Neuronal stem cell (in vitro differentiated cells): ENCODE results near the gene CAPRIN2.

ENCODE experiments used
- DNase-seq: peaks from one replicate; pipeline ENCODE4 v3.0.0-alpha.2; 2013; ENCODE audit warnings: low spot score
- H2AFZ ChIP-seq: one replicate; pipeline ENCODE4 v1.6.1; 2013; ENCODE audit warnings: mild to moderate bottlenecking, low read length, inconsistent platforms
- H2AK5ac ChIP-seq: 2 replicates; pipeline ENCODE4 v1.6.1; 2013; ENCODE audit warnings: low read depth, mild to moderate bottlenecking, inconsistent platforms, low read length, moderate library complexity, mixed read lengths
- H2BK120ac ChIP-seq: 2 replicates; pipeline ENCODE4 v1.6.1; 2013; ENCODE audit warnings: low read depth, mild to moderate bottlenecking, inconsistent platforms, low read length, moderate library complexity, mixed read lengths
- H2BK12ac ChIP-seq: one replicate; pipeline ENCODE4 v1.6.1; 2013; ENCODE audit warnings: low read length, inconsistent platforms
- H2BK15ac ChIP-seq: 2 replicates; pipeline ENCODE4 v1.6.1; 2013; ENCODE audit warnings: mild to moderate bottlenecking, low read length, inconsistent platforms, mixed read lengths
- H2BK5ac ChIP-seq: one replicate; pipeline ENCODE4 v1.6.1; 2013; ENCODE audit warnings: inconsistent platforms, mild to moderate bottlenecking, low read length, moderate library complexity
- H3K14ac ChIP-seq: one replicate; pipeline ENCODE4 v1.6.1; 2013; ENCODE audit warnings: low read length, inconsistent platforms
- H3K18ac ChIP-seq: 2 replicates; pipeline ENCODE4 v1.6.1; 2013; ENCODE audit warnings: low read length, inconsistent platforms
- H3K23ac ChIP-seq: 2 replicates; pipeline ENCODE4 v1.6.1; 2013; ENCODE audit warnings: low read depth, mild to moderate bottlenecking, mixed read lengths, low read length, inconsistent platforms; ENCODE audit not compliant: poor library complexity
- H3K27ac ChIP-seq: replicated peaks from 3 replicates; pipeline ENCODE4 v1.5.1; 2013; ENCODE audit warnings: low read length, inconsistent platforms
- H3K27me3 ChIP-seq, 3 experiments: 2 replicates each; pipeline ENCODE4 v1.6.1; 2013; ENCODE audit warnings: low read length in 3 of 3, mild to moderate bottlenecking in 2 of 3, inconsistent platforms in 1 of 3, low read depth in 1 of 3, mixed read lengths in 1 of 3, moderate library complexity in 1 of 3; ENCODE audit not compliant: control insufficient read depth in 3 of 3, insufficient read depth in 3 of 3
- H3K36me3 ChIP-seq, 2 donors: replicated peaks in 1 of 2; 2 replicates each; pipeline ENCODE4 v1.6.1; 2013; ENCODE audit warnings: low read length in 2 of 2; ENCODE audit not compliant: control insufficient read depth in 2 of 2, insufficient read depth in 2 of 2
- H3K4ac ChIP-seq: 2 replicates; pipeline ENCODE4 v1.6.1; 2013; ENCODE audit warnings: inconsistent platforms, mild to moderate bottlenecking, low read length, moderate library complexity
- H3K4me1 ChIP-seq, 2 donors: 1 replicate in 1 of 2; 2 replicates in 1 of 2; pipeline ENCODE4 v1.6.1; 2013; ENCODE audit warnings: low read length in 2 of 2, low read depth in 1 of 2; ENCODE audit not compliant: control insufficient read depth in 2 of 2, insufficient read depth in 1 of 2
- H3K4me2 ChIP-seq: one replicate; pipeline ENCODE4 v1.6.1; 2013; ENCODE audit warnings: mild to moderate bottlenecking, low read length, inconsistent platforms; ENCODE audit not compliant: insufficient read depth, poor library complexity, severe bottlenecking
- H3K4me3 ChIP-seq, 2 donors: 2 replicates each; pipeline ENCODE4 v1.5.1; 2013; ENCODE audit warnings: low read length in 2 of 2, mild to moderate bottlenecking in 2 of 2, inconsistent platforms in 1 of 2, moderate library complexity in 1 of 2
- H3K79me1 ChIP-seq: one replicate; pipeline ENCODE4 v1.6.1; 2013; ENCODE audit warnings: low read depth, mild to moderate bottlenecking, inconsistent platforms, low read length, moderate library complexity
- H3K9ac ChIP-seq: one replicate; pipeline ENCODE4 v1.6.1; 2013; ENCODE audit warnings: mild to moderate bottlenecking, low read depth, low read length, inconsistent platforms; ENCODE audit not compliant: poor library complexity
- H3K9me3 ChIP-seq, 2 donors: replicated peaks in 1 of 2; 2 replicates each; pipeline versions ENCODE3 to v1.6.1; 2013; ENCODE audit warnings: low read length in 2 of 2, mild to moderate bottlenecking in 2 of 2, inconsistent platforms in 1 of 2, low read depth in 1 of 2, mixed read lengths in 1 of 2, moderate library complexity in 1 of 2; ENCODE audit not compliant: control insufficient read depth in 2 of 2, insufficient read depth in 1 of 2
- H4K8ac ChIP-seq: one replicate; pipeline ENCODE4 v1.6.1; 2013; ENCODE audit warnings: low read depth, mild to moderate bottlenecking, inconsistent platforms, low read length, moderate library complexity
- H4K91ac ChIP-seq: one replicate; pipeline ENCODE4 v1.6.1; 2013; ENCODE audit warnings: low read length, low read depth, mild to moderate bottlenecking, inconsistent platforms; ENCODE audit not compliant: poor library complexity
- WGBS, 2 donors: extraction: QIAGEN DNeasy Blood & Tissue Kit; methylation state at CpG; one replicate each; pipeline ENCODE4 v1.1.7; 2013; ENCODE audit warnings: missing lambda C conversion rate in 2 of 2, mixed read lengths in 1 of 2; ENCODE audit not compliant: insufficient read length in 2 of 2, insufficient replicate concordance in 1 of 2; ENCODE audit errors: extremely low coverage in 2 of 2; 5-methylcytosine and 5-hydroxymethylcytosine counted together

CAPRIN2 gene

DNA sequence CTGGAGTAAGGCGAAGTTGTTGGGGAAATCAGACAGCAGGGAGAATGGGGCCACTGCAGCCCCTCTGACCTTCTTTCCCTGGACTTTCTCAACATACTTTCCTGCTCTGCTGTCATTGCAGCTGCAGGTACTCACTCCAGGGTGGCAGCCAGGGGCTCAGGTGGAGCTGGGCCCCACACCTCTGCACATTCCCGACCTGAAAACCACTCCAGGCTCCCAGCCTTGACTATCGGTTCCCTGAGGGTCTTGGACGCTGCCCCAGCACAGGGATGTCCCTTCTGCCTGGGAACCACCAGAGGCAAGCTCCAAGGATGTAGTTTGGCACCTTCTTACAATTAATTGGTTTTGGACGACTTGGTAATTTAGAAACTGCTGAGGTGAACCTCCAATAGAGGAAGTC, 24.8 kb upstream of the CAPRIN2 start:
- no peak overlapping the region for H2BK5ac ChIP-seq
- H2AK5ac ChIP-seq: no peak overlapping the region
- H3K23ac ChIP-seq: no peak overlapping the region
- H3K27me3 ChIP-seq: peaks cover 0 to 7% (median 0%) of the 10 kb centered on the region in 3 experiments
- no peak overlapping the region for H3K4ac ChIP-seq
- no peak overlapping the region for H3K18ac ChIP-seq
- no peak overlapping the region for H2BK120ac ChIP-seq
- no peak for DNase-seq
- H3K4me1 ChIP-seq: no peaks in the 10 kb centered on the region
- H3K14ac ChIP-seq: no peak overlapping the region
- no peak overlapping the region for H3K4me2 ChIP-seq
- H3K9ac ChIP-seq: no peak overlapping the region
- H2AFZ ChIP-seq: no peak overlapping the region
- H3K9me3 ChIP-seq: peaks cover 0 to 4% of the 10 kb centered on the region in 2 donors
- H3K4me3 ChIP-seq: no peak overlapping the region
- no peaks in the 10 kb centered on the region for H3K79me1 ChIP-seq
- no CpG with 5 or more reads among the region's 5 CpGs for WGBS, 2 donors
- no peaks in the 10 kb centered on the region for H3K36me3 ChIP-seq
- H3K27ac ChIP-seq: no peak overlapping the region
- no peak overlapping the region for H2BK15ac ChIP-seq
- no peak overlapping the region for H4K8ac ChIP-seq
- no peak overlapping the region for H2BK12ac ChIP-seq
- no peak overlapping the region for H4K91ac ChIP-seq

DNA sequence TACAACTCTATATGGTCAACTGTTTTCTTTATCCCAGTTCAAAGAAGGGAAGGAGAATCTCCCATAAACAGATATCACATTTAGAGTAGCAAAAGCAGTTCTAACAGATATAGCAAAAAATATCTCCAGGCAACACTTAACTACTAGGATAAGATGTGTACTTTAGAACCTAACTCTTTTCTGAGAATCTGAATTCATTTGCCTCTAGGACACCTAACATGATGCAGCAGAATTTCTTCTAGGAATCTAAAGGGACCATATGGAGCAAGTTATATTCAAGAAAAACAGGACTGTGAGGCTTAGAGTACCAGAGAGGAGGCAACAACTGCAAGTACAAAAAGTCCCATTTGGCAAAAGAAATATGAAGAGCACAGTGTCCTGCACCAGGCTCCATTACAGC, 24.4 kb upstream of the CAPRIN2 start:
- peaks cover 0 to 4% of the 10 kb centered on the region in 2 donors for H3K9me3 ChIP-seq

GRCh38 chr12:30774599-30774998, 19.8 kb upstream of the CAPRIN2 start:
- peaks cover 0 to 10% (median 0%) of the 10 kb centered on the region in 3 experiments for H3K27me3 ChIP-seq
- no peaks in the 10 kb centered on the region for H3K36me3 ChIP-seq
- no peak overlapping the region for H3K18ac ChIP-seq
- no peak overlapping the region for H3K14ac ChIP-seq
- no peak overlapping the region for H3K23ac ChIP-seq
- H4K8ac ChIP-seq: no peak overlapping the region
- H2BK15ac ChIP-seq: no peak overlapping the region
- H3K27ac ChIP-seq: no peak overlapping the region
- H3K9me3 ChIP-seq: peaks cover 0 to 6% of the 10 kb centered on the region in 2 donors
- no peak overlapping the region for H3K4me2 ChIP-seq
- no peak overlapping the region for H2AK5ac ChIP-seq
- H3K79me1 ChIP-seq: no peaks in the 10 kb centered on the region
- no peak overlapping the region for H4K91ac ChIP-seq
- H2BK12ac ChIP-seq: no peak overlapping the region
- H3K9ac ChIP-seq: no peak overlapping the region
- H2BK5ac ChIP-seq: no peak overlapping the region
- no peak for DNase-seq
- H2BK120ac ChIP-seq: no peak overlapping the region
- no peak overlapping the region for H2AFZ ChIP-seq
- H3K4me3 ChIP-seq: no peak overlapping the region
- no peak overlapping the region for H3K4ac ChIP-seq
- no peaks in the 10 kb centered on the region for H3K4me1 ChIP-seq

More for the DNA sequence above, 24.4 kb upstream of the CAPRIN2 start:
- Histone ChIP-seq H4K91ac (no peak overlapping the region), H4K8ac (no peak overlapping the region), H3K4me1 (no peaks in the 10 kb centered on the region), H3K4me3 (no peak overlapping the region), H3K27ac (no peak overlapping the region), H2AK5ac (no peak overlapping the region), H3K4ac (no peak overlapping the region), H3K27me3 (peaks cover 0 to 7% (median 0%) of the 10 kb centered on the region in 3 experiments), H3K9ac (no peak overlapping the region), H2BK12ac (no peak overlapping the region), H3K18ac (no peak overlapping the region), H3K23ac (no peak overlapping the region), H2BK120ac (no peak overlapping the region), H2AFZ (no peak overlapping the region), H3K4me2 (no peak overlapping the region), H2BK15ac (no peak overlapping the region), H3K36me3 (no peaks in the 10 kb centered on the region), H3K14ac (no peak overlapping the region), H2BK5ac (no peak overlapping the region), H3K79me1 (no peaks in the 10 kb centered on the region)
- no peak for DNase-seq

DNA sequence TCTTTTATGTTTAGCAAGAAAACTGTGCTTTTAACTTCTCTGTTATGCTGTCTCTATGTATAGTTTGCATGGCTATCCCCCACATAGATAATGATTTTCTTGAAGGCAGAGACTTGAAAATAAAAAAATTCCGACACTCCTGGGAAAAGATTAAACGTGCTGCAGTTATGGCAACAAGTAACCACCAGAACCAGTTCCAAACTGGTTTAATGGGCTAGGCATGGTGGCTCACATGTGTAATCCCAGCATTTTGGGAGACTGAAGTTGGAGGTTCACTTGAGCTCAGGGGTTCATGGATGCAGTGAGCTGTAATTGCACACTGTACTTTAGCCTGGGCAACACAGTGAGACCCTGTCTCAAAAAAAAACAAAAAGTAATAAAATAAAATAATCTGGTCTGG, 15.1 kb upstream of the CAPRIN2 start:
- Histone ChIP-seq H3K36me3 (no peaks in the 10 kb centered on the region), H3K18ac (no peak overlapping the region), H3K27me3 (peaks cover 0 to 24% (median 0%) of the 10 kb centered on the region in 3 experiments), H3K4me1 (no peaks in the 10 kb centered on the region), H2BK120ac (no peak overlapping the region), H3K27ac (no peak overlapping the region), H2AFZ (no peak overlapping the region), H2BK5ac (no peak overlapping the region), H3K9me3 (peaks cover 0 to 4% of the 10 kb centered on the region in 2 donors), H3K4ac (no peak overlapping the region), H3K9ac (no peak overlapping the region), H2BK12ac (no peak overlapping the region), H4K91ac (no peak overlapping the region), H4K8ac (no peak overlapping the region), H2BK15ac (no peak overlapping the region), H2AK5ac (no peak overlapping the region), H3K4me3 (no peak overlapping the region), H3K4me2 (no peak overlapping the region), H3K14ac (no peak overlapping the region), H3K23ac (no peak overlapping the region), H3K79me1 (no peaks in the 10 kb centered on the region)
- no peak for DNase-seq
- no CpG with 5 or more reads among the region's 2 CpGs for WGBS, 2 donors
